ENCODE data around the gene GFY.
"Not testable (repeated sequence)": the region's sequence is repeated elsewhere in the genome, so short reads cannot be mapped to it uniquely, and the experiment has no call there.

The GFY gene

GRCh38 chr19:49441960-49442350 is 16.8 kb downstream of the GFY start:
- peaks cover 5% of the 10 kb centered on the region for H3K36me3 ChIP-seq (ENCODE audit: control insufficient read depth, low read depth, low read length)
- no peaks in the 10 kb centered on the region for H3K9me3 ChIP-seq (ENCODE audit: control insufficient read depth, low read depth, low read length)
- peak overlapping the region; percentile 52 for H3K4me3 ChIP-seq (ENCODE audit: low read length)
- peaks cover 53% of the 10 kb centered on the region for H3K27me3 ChIP-seq (ENCODE audit: control insufficient read depth, insufficient read depth, low read length)
- H3K4me1 ChIP-seq (ENCODE audit: control insufficient read depth, low read depth, low read length) = peaks cover 3% of the 10 kb centered on the region
- H3K9ac ChIP-seq (ENCODE audit: low read length) = no peak overlapping the region
- no peak overlapping the region for H3K27ac ChIP-seq (ENCODE audit: low read length)

GRCh38 chr19:49442354-49442753 is 17.2 kb downstream of the GFY start:
- Histone ChIP-seq H3K9ac (ENCODE audit: low read length) (no peak overlapping the region), H3K27ac (ENCODE audit: low read length) (no peak overlapping the region), H3K4me1 (ENCODE audit: control insufficient read depth, low read depth, low read length) (peaks cover 3% of the 10 kb centered on the region), H3K36me3 (ENCODE audit: control insufficient read depth, low read depth, low read length) (peaks cover 5% of the 10 kb centered on the region), H3K4me3 (ENCODE audit: low read length) (peak overlapping the region; percentile 52), H3K9me3 (ENCODE audit: control insufficient read depth, low read depth, low read length) (no peaks in the 10 kb centered on the region), H3K27me3 (ENCODE audit: control insufficient read depth, insufficient read depth, low read length) (peaks cover 49% of the 10 kb centered on the region)

GRCh38 chr19:49442771-49443365 is 17.7 kb downstream of the GFY start:
- peaks cover 5% of the 10 kb centered on the region for H3K36me3 ChIP-seq (ENCODE audit: control insufficient read depth, low read depth, low read length)
- peak overlapping the region; percentile 46 for H3K9ac ChIP-seq (ENCODE audit: low read length)
- H3K27ac ChIP-seq (ENCODE audit: low read length) = no peak overlapping the region
- H3K27me3 ChIP-seq (ENCODE audit: control insufficient read depth, insufficient read depth, low read length) = peaks cover 44% of the 10 kb centered on the region
- peak overlapping the region; percentile 78 for H3K4me3 ChIP-seq (ENCODE audit: low read length)
- no peaks in the 10 kb centered on the region for H3K9me3 ChIP-seq (ENCODE audit: control insufficient read depth, low read depth, low read length)
- peaks cover 3% of the 10 kb centered on the region for H3K4me1 ChIP-seq (ENCODE audit: control insufficient read depth, low read depth, low read length)

- no peak overlapping the region for H3K27ac ChIP-seq (ENCODE audit: low read length)
- H3K9me3 ChIP-seq (ENCODE audit: control insufficient read depth, low read depth, low read length) = no peaks in the 10 kb centered on the region
- peak overlapping the region; percentile 46 for H3K9ac ChIP-seq (ENCODE audit: low read length)
- peaks cover 3% of the 10 kb centered on the region for H3K4me1 ChIP-seq (ENCODE audit: control insufficient read depth, low read depth, low read length)
- H3K36me3 ChIP-seq (ENCODE audit: control insufficient read depth, low read depth, low read length) = peaks cover 5% of the 10 kb centered on the region
- H3K4me3 ChIP-seq (ENCODE audit: low read length) = peak overlapping the region; percentile 78
- peaks cover 38% of the 10 kb centered on the region for H3K27me3 ChIP-seq (ENCODE audit: control insufficient read depth, insufficient read depth, low read length)
Observed at GRCh38 chr19:49443366-49444099, 18.3 kb downstream of the GFY start.

- H3K27me3 ChIP-seq (ENCODE audit: control insufficient read depth, insufficient read depth, low read length) = peaks cover 31% of the 10 kb centered on the region
- H3K9ac ChIP-seq (ENCODE audit: low read length); H3K27ac ChIP-seq (ENCODE audit: low read length); H3K4me1 ChIP-seq (ENCODE audit: control insufficient read depth, low read depth, low read length); H3K36me3 ChIP-seq (ENCODE audit: control insufficient read depth, low read depth, low read length); H3K9me3 ChIP-seq (ENCODE audit: control insufficient read depth, low read depth, low read length): not testable (repeated sequence)
- H3K4me3 ChIP-seq (ENCODE audit: low read length) = peak overlapping the region; percentile 78
Observed at GRCh38 chr19:49444100-49444700, 19.0 kb downstream of the GFY start.

GRCh38 chr19:49445997-49446396 is 20.8 kb downstream of the GFY start:
- Histone ChIP-seq H3K4me3 (ENCODE audit: low read length) (no peak overlapping the region), H3K9me3 (ENCODE audit: control insufficient read depth, low read depth, low read length) (no peaks in the 10 kb centered on the region), H3K4me1 (ENCODE audit: control insufficient read depth, low read depth, low read length) (peaks cover 3% of the 10 kb centered on the region), H3K27ac (ENCODE audit: low read length) (no peak overlapping the region), H3K9ac (ENCODE audit: low read length) (no peak overlapping the region), H3K36me3 (ENCODE audit: control insufficient read depth, low read depth, low read length) (peaks cover 9% of the 10 kb centered on the region), H3K27me3 (ENCODE audit: control insufficient read depth, insufficient read depth, low read length) (peaks cover 13% of the 10 kb centered on the region)

GRCh38 chr19:49447485-49448431 is 22.6 kb downstream of the GFY start:
- peaks cover 9% of the 10 kb centered on the region for H3K36me3 ChIP-seq (ENCODE audit: control insufficient read depth, low read depth, low read length)
- H3K4me1 ChIP-seq (ENCODE audit: control insufficient read depth, low read depth, low read length) = no peaks in the 10 kb centered on the region
- no peaks in the 10 kb centered on the region for H3K27me3 ChIP-seq (ENCODE audit: control insufficient read depth, insufficient read depth, low read length)
- H3K27ac ChIP-seq (ENCODE audit: low read length) = no peak overlapping the region
- H3K9ac ChIP-seq (ENCODE audit: low read length) = no peak overlapping the region
- no peak overlapping the region for H3K4me3 ChIP-seq (ENCODE audit: low read length)
- H3K9me3 ChIP-seq (ENCODE audit: control insufficient read depth, low read depth, low read length) = no peaks in the 10 kb centered on the region

GRCh38 chr19:49448432-49448786 is 23.2 kb downstream of the GFY start:
- H3K9me3 ChIP-seq (ENCODE audit: control insufficient read depth, low read depth, low read length) = no peaks in the 10 kb centered on the region
- peaks cover 9% of the 10 kb centered on the region for H3K36me3 ChIP-seq (ENCODE audit: control insufficient read depth, low read depth, low read length)
- no peaks in the 10 kb centered on the region for H3K27me3 ChIP-seq (ENCODE audit: control insufficient read depth, insufficient read depth, low read length)
- no peak overlapping the region for H3K4me3 ChIP-seq (ENCODE audit: low read length)
- H3K4me1 ChIP-seq (ENCODE audit: control insufficient read depth, low read depth, low read length) = no peaks in the 10 kb centered on the region
- no peak overlapping the region for H3K27ac ChIP-seq (ENCODE audit: low read length)
- H3K9ac ChIP-seq (ENCODE audit: low read length) = no peak overlapping the region

GRCh38 chr19:49450405-49450804 is 25.2 kb downstream of the GFY start:
- Histone ChIP-seq H3K4me3 (ENCODE audit: low read length) (peak overlapping the region; percentile 89), H3K9ac (ENCODE audit: low read length) (no peak overlapping the region), H3K27me3 (ENCODE audit: control insufficient read depth, insufficient read depth, low read length) (no peaks in the 10 kb centered on the region), H3K27ac (ENCODE audit: low read length) (no peak overlapping the region), H3K36me3 (ENCODE audit: control insufficient read depth, low read depth, low read length) (peaks cover 9% of the 10 kb centered on the region), H3K9me3 (ENCODE audit: control insufficient read depth, low read depth, low read length) (no peaks in the 10 kb centered on the region), H3K4me1 (ENCODE audit: control insufficient read depth, low read depth, low read length) (peaks cover 4% of the 10 kb centered on the region)

- H3K36me3 ChIP-seq (ENCODE audit: control insufficient read depth, low read depth, low read length) = peaks cover 5% of the 10 kb centered on the region
- peaks cover 4% of the 10 kb centered on the region for H3K4me1 ChIP-seq (ENCODE audit: control insufficient read depth, low read depth, low read length)
Observed at GRCh38 chr19:49451430-49452181, 26.4 kb downstream of the GFY start, which contains the start of gene PIH1D1. PIH1D1 (minus strand) TSS chr19:49451814; CDS start chr19:49451574, 240 bp downstream.

More at GRCh38 chr19:49451430-49452181, 26.4 kb downstream of the GFY start, which contains the start of gene PIH1D1:
- Histone ChIP-seq H3K9me3 (ENCODE audit: control insufficient read depth, low read depth, low read length) (no peaks in the 10 kb centered on the region), H3K27ac (ENCODE audit: low read length) (peak within 1 kb of the TSS; percentile 72), H3K4me3 (ENCODE audit: low read length) (peak within 1 kb of the TSS; percentile 100), H3K9ac (ENCODE audit: low read length) (peak within 1 kb of the TSS; percentile 100), H3K27me3 (ENCODE audit: control insufficient read depth, insufficient read depth, low read length) (no peaks in the 10 kb centered on the region)

Measured in iPS-18a (cell line).